Astrocyte (in vitro differentiated cells and primary cell): Measurements from ENCODE around the gene GPRC5B. TPM values are rescaled to one million over a fixed set of nuclear protein-coding genes. Genes with fewer than 3 reads are reported as not detected.

Source experiments
- DNase-seq: peaks from one replicate; pipeline ENCODE4 v3.0.0-alpha.2; 2010; ENCODE audit warnings: low read depth
- FAIRE-seq: peaks from 2 replicates; lab custom pipeline; 2011; peaks lifted over from hg19 to GRCh38; lab: Jason Lieb, UNC
- H2AFZ ChIP-seq: 2 replicates; pipeline ENCODE4 v1.6.0; 2012; ENCODE audit warnings: low read depth, low read length, inconsistent platforms
- H3K27ac ChIP-seq: 2 replicates; pipeline ENCODE4 v1.5.1; 2011; ENCODE audit warnings: low read depth, low read length, inconsistent platforms
- H3K27me3 ChIP-seq: 2 replicates; pipeline ENCODE4 v1.6.0; 2011; ENCODE audit warnings: low read length, inconsistent platforms; ENCODE audit not compliant: insufficient read depth
- H3K36me3 ChIP-seq: 2 replicates; pipeline ENCODE4 v1.5.1; 2011; ENCODE audit warnings: low read length, inconsistent platforms; ENCODE audit not compliant: insufficient read depth
- H3K4me1 ChIP-seq: 2 replicates; pipeline ENCODE4 v1.5.1; 2011; ENCODE audit warnings: low read length, inconsistent platforms; ENCODE audit not compliant: insufficient read depth
- H3K4me2 ChIP-seq: 2 replicates; pipeline ENCODE4 v1.6.0; 2012; ENCODE audit warnings: low read length, inconsistent platforms
- H3K4me3 ChIP-seq: 2 replicates; pipeline ENCODE4 v1.5.1; 2011; ENCODE audit warnings: low read depth, mild to moderate bottlenecking, low read length, inconsistent platforms; ENCODE audit not compliant: insufficient read depth
- H3K79me2 ChIP-seq: 2 replicates; pipeline ENCODE4 v1.6.0; 2012; ENCODE audit warnings: mild to moderate bottlenecking, low read length, inconsistent platforms; ENCODE audit not compliant: insufficient read depth
- H3K9ac ChIP-seq: 2 replicates; pipeline ENCODE4 v1.6.0; 2012; ENCODE audit warnings: mild to moderate bottlenecking, low read length, inconsistent platforms
- H3K9me3 ChIP-seq: 2 replicates; pipeline ENCODE4 v1.5.1; 2012; ENCODE audit warnings: low read depth, mild to moderate bottlenecking, low read length, inconsistent platforms; ENCODE audit not compliant: insufficient read depth
- H4K20me1 ChIP-seq: 2 replicates; pipeline ENCODE4 v1.6.0; 2012; ENCODE audit warnings: low read length, inconsistent platforms; ENCODE audit not compliant: insufficient read depth
- H3K27ac Mint-ChIP-seq: one replicate; pipeline ENCODE4 v1.8.0; 2021; ENCODE audit warnings: mild to moderate bottlenecking, mixed read lengths; ENCODE audit not compliant: unreplicated experiment
- H3K27me3 Mint-ChIP-seq: one replicate; pipeline ENCODE4 v1.8.0; 2021; ENCODE audit warnings: low read depth, mixed read lengths; ENCODE audit not compliant: unreplicated experiment
- H3K36me3 Mint-ChIP-seq: one replicate; pipeline ENCODE4 v1.8.0; 2021; ENCODE audit warnings: low read depth, mixed read lengths; ENCODE audit not compliant: unreplicated experiment
- H3K4me1 Mint-ChIP-seq: one replicate; pipeline ENCODE4 v1.8.0; 2021; ENCODE audit warnings: low read depth, mixed read lengths; ENCODE audit not compliant: unreplicated experiment
- H3K4me3 Mint-ChIP-seq: one replicate; pipeline ENCODE4 v1.8.0; 2021; ENCODE audit warnings: mild to moderate bottlenecking, moderate library complexity, mixed read lengths; ENCODE audit not compliant: unreplicated experiment
- H3K9me3 Mint-ChIP-seq: one replicate; pipeline ENCODE4 v1.8.0; 2021; ENCODE audit warnings: mild to moderate bottlenecking, mixed read lengths; ENCODE audit not compliant: unreplicated experiment
- EZH2 ChIP-seq: IDR thresholded peaks from 2 replicates; pipeline ENCODE4 v1.6.1; 2012; ENCODE audit warnings: mild to moderate bottlenecking, low read length, inconsistent platforms; ENCODE audit not compliant: insufficient read depth
- total RNA-seq: library from RNA; stranded (reverse); gene quantifications from 2 replicates; pipeline ENCODE4 v1.2.1, GENCODE V29; 2021
- TF ChIP-seq, protein P1 (sequence below): IDR thresholded peaks from 2 replicates; pipeline ENCODE4 v1.5.1; 2011; ENCODE audit warnings: low read depth, mild to moderate bottlenecking, inconsistent platforms, low read length, moderate library complexity; ENCODE audit not compliant: insufficient read depth

Gene GPRC5B
- total RNA-seq, 1 donor from 2014 or later, result 9.3 TPM

DNA sequence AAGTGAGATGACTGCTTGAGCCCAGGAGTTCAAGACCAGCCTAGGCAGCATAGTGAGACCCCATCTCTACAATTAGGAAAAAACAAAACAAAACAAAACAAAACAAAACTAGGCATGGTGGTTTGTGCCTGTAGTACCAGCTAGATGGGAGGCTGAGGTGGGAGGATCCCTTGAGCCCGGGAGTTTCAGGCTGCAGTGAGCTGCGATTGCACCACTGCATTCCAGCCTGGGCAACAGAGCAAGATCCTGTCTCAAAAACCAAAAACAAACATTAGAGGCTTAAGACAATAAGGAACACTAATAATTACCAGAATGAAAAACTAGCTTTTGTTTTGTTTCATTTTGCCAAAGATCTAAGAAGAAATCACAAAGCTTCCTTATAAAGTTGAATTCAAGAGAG, 69.2 kb downstream of the GPRC5B start:
- Mint-ChIP-seq H3K27me3 (no peaks in the 10 kb centered on the region), H3K36me3 (no peaks in the 10 kb centered on the region), H3K4me3 (no peak overlapping the region), H3K4me1 (peaks cover 9% of the 10 kb centered on the region), H3K27ac (no peak overlapping the region), H3K9me3 (peaks cover 4% of the 10 kb centered on the region)
- Histone ChIP-seq H2AFZ (no peak overlapping the region), H4K20me1 (no peaks in the 10 kb centered on the region), H3K4me3 (no peak overlapping the region), H3K27me3 (no peaks in the 10 kb centered on the region), H3K4me2 (no peak overlapping the region), H3K9ac (no peak overlapping the region), H3K36me3 (no peaks in the 10 kb centered on the region), H3K4me1 (peaks cover 14% of the 10 kb centered on the region), H3K9me3 (no peaks in the 10 kb centered on the region), H3K79me2 (no peaks in the 10 kb centered on the region), H3K27ac (no peak overlapping the region)
- no peak for FAIRE-seq
- no peak for DNase-seq
- TF ChIP-seq EZH2, result no peak
- TF ChIP-seq, protein P1, sequence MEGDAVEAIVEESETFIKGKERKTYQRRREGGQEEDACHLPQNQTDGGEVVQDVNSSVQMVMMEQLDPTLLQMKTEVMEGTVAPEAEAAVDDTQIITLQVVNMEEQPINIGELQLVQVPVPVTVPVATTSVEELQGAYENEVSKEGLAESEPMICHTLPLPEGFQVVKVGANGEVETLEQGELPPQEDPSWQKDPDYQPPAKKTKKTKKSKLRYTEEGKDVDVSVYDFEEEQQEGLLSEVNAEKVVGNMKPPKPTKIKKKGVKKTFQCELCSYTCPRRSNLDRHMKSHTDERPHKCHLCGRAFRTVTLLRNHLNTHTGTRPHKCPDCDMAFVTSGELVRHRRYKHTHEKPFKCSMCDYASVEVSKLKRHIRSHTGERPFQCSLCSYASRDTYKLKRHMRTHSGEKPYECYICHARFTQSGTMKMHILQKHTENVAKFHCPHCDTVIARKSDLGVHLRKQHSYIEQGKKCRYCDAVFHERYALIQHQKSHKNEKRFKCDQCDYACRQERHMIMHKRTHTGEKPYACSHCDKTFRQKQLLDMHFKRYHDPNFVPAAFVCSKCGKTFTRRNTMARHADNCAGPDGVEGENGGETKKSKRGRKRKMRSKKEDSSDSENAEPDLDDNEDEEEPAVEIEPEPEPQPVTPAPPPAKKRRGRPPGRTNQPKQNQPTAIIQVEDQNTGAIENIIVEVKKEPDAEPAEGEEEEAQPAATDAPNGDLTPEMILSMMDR, result no peak

DNA sequence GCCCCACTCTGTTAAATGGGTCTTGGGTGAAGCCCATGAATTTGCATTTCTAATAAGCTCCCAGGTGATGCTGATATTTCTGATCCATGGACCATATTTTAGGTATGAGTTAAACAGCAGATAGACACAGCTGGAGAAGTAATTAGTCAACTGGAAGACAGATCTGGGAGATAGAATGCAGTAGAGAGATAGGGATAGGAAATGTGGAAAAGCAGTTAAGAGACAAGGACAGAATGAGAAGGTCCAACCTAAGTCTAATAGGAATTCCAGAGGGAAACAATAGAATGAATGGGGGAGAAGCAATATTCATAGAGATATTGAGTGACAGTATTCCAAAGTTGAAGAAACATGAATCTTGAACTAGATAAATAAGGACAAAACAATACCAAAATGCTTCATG, 71.7 kb downstream of the GPRC5B start:
- no peak for TF ChIP-seq EZH2
- TF ChIP-seq, protein P1, result no peak
- Histone ChIP-seq H3K27me3 (no peaks in the 10 kb centered on the region), H3K9me3 (no peaks in the 10 kb centered on the region), H3K4me1 (peaks cover 14% of the 10 kb centered on the region), H3K79me2 (no peaks in the 10 kb centered on the region), H3K4me3 (no peak overlapping the region), H4K20me1 (no peaks in the 10 kb centered on the region), H3K36me3 (no peaks in the 10 kb centered on the region), H2AFZ (no peak overlapping the region), H3K4me2 (no peak overlapping the region), H3K9ac (no peak overlapping the region), H3K27ac (no peak overlapping the region)
- no peaks in the 10 kb centered on the region for H3K36me3 Mint-ChIP-seq
- H3K4me1 Mint-ChIP-seq, result peaks cover 9% of the 10 kb centered on the region
- no peak overlapping the region for H3K27ac Mint-ChIP-seq
- DNase-seq (no peak), FAIRE-seq (no peak)
- H3K9me3 Mint-ChIP-seq, result peaks cover 4% of the 10 kb centered on the region
- no peak overlapping the region for H3K4me3 Mint-ChIP-seq
- no peaks in the 10 kb centered on the region for H3K27me3 Mint-ChIP-seq

DNA sequence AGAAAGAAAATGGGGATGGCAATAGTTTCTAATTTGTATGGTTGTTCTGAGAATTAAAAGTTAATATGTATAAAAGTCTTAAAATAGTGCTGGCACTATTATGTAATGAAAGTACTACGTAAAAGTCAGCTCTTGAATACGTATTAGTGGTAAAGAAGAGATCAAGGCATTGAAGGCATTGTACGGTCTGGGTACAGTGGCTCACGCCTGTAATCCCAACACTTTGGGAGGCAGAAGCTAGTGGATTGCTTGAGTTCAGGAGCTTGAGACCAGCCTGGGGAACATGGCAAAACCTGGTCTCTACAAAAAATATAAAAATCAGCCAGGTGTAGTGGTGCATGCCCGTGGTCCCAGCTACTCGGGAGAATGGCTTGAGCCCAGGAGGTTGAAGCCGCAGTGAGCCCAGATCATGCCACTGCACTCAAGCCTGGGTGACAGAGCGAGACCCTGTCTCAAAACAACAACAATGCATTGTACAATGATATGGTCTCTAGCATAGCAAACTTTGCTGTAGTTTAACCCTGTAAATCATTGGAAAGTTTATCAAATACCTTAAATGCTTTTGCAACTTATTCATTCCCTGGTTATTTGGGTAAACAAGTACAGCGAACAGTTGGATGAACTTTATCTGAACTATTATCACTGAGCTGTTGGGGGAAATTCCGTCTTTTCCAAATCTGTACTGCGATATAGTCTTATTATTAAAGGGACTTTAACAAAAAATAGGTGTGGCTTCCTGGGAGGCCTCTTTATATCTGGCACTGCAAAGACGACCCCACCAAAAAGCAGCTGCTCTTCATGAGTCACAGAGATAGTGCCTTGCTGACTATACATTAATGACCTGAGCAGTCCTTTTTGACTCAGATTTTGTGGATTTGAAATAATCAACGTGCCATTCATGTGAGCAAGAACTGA, 73.6 kb downstream of the GPRC5B start:
- peaks cover 5% of the 10 kb centered on the region for H3K9me3 Mint-ChIP-seq
- H3K4me1 Mint-ChIP-seq, result peaks cover 9% of the 10 kb centered on the region
- peaks cover under 1% of the 10 kb centered on the region for H3K36me3 Mint-ChIP-seq
- no peaks in the 10 kb centered on the region for H3K27me3 Mint-ChIP-seq
- FAIRE-seq, result peak; percentile 69
- Histone ChIP-seq H3K36me3 (no peaks in the 10 kb centered on the region), H3K4me2 (peak overlapping the region; percentile 45), H3K79me2 (no peaks in the 10 kb centered on the region), H3K27me3 (no peaks in the 10 kb centered on the region), H3K27ac (peak overlapping the region; percentile 55), H2AFZ (no peak overlapping the region), H3K4me3 (no peak overlapping the region), H4K20me1 (no peaks in the 10 kb centered on the region), H3K9me3 (no peaks in the 10 kb centered on the region), H3K4me1 (peaks cover 14% of the 10 kb centered on the region), H3K9ac (peak overlapping the region; percentile 38)
- DNase-seq, result peak; percentile 84
- H3K27ac Mint-ChIP-seq, result no peak overlapping the region
- H3K4me3 Mint-ChIP-seq, result no peak overlapping the region
- TF ChIP-seq, protein P1, result no peak
- TF ChIP-seq EZH2, result no peak
